Progenitor cell of endocrine pancreas (in vitro differentiated cells): ENCODE measurements around the gene RAB11FIP3. TPM values are rescaled to one million over a fixed set of nuclear protein-coding genes. Genes with fewer than 3 reads are reported as not detected.

Experiments used
- DNase-seq: peaks from one replicate; pipeline ENCODE4 v3.0.0; 2021; ENCODE audit warnings: low spot score; ENCODE audit not compliant: unreplicated experiment
- H3K27ac Mint-ChIP-seq: 2 replicates; pipeline ENCODE4 v1.8.0; 2021; ENCODE audit warnings: mild to moderate bottlenecking, moderate library complexity, mixed read lengths
- H3K27me3 Mint-ChIP-seq: 2 replicates; pipeline ENCODE4 v1.8.0; 2021; ENCODE audit warnings: mixed read lengths
- H3K36me3 Mint-ChIP-seq: 2 replicates; pipeline ENCODE4 v1.8.0; 2022; ENCODE audit warnings: mixed read lengths; ENCODE audit not compliant: insufficient read depth
- H3K4me1 Mint-ChIP-seq: 2 replicates; pipeline ENCODE4 v1.8.0; 2021; ENCODE audit warnings: low read depth, mixed read lengths
- H3K4me3 Mint-ChIP-seq: 2 replicates; pipeline ENCODE4 v1.8.0; 2021; ENCODE audit warnings: low read depth, mild to moderate bottlenecking, moderate library complexity, mixed read lengths
- H3K9me3 Mint-ChIP-seq: 2 replicates; pipeline ENCODE4 v1.8.0; 2021; ENCODE audit warnings: low read depth, mixed read lengths
- total RNA-seq: library from RNA; stranded (reverse); gene quantifications from 2 replicates; pipeline ENCODE4 v1.2.1, GENCODE V29; 2021
- TF ChIP-seq, protein P1 (sequence below): fragments of 200-600 bp; sonication (generic); IDR thresholded peaks from one replicate; pipeline ENCODE4 v1.5.0; 2021; ENCODE audit warnings: antibody characterized with exemption, mild to moderate bottlenecking; ENCODE audit not compliant: unreplicated experiment

The RAB11FIP3 gene
- total RNA-seq, 1 donor from 2014 or later: 97.9 TPM

DNA sequence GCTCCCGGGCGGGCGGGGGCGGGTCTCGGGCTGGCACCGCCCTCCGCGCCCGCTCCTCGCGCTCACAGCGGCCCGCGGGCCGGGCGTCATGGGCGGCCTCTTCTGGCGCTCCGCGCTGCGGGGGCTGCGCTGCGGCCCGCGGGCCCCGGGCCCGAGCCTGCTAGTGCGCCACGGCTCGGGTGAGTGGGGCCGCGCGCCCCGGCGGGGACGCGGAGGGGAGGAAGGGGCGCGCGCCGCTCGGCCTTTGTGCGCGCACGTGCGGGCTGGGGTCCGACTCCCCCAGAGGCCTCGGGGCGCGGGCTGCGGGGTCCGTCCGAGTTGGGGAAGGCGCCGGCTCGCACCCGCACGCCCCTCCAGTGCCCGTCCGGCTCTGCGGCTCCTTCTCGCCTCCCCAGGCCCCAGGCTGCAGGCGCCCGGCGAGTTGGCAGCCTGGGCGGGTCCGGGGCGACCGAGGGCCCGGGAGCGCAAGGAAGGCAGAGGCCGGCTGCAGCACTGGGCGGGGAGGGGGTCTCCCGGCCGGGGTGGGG lies 28.3 kb upstream of the RAB11FIP3 start, which contains the start of gene NME4:
Gene NME4 (plus strand): TSS at position 65 of the 527 bp plus-strand sequence. CDS start 24 bp downstream, at position 89.
- Mint-ChIP-seq H3K27ac (peak within 1 kb of the TSS; percentile 96), H3K4me3 (peak within 1 kb of the TSS; percentile 86), H3K9me3 (no peaks in the 10 kb centered on the region), H3K27me3 (no peaks in the 10 kb centered on the region), H3K4me1 (peaks cover 9% of the 10 kb centered on the region), H3K36me3 (no peaks in the 10 kb centered on the region)
- TF ChIP-seq, protein P1, sequence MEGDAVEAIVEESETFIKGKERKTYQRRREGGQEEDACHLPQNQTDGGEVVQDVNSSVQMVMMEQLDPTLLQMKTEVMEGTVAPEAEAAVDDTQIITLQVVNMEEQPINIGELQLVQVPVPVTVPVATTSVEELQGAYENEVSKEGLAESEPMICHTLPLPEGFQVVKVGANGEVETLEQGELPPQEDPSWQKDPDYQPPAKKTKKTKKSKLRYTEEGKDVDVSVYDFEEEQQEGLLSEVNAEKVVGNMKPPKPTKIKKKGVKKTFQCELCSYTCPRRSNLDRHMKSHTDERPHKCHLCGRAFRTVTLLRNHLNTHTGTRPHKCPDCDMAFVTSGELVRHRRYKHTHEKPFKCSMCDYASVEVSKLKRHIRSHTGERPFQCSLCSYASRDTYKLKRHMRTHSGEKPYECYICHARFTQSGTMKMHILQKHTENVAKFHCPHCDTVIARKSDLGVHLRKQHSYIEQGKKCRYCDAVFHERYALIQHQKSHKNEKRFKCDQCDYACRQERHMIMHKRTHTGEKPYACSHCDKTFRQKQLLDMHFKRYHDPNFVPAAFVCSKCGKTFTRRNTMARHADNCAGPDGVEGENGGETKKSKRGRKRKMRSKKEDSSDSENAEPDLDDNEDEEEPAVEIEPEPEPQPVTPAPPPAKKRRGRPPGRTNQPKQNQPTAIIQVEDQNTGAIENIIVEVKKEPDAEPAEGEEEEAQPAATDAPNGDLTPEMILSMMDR: no peak
- DNase-seq: peak; percentile 37

DNA sequence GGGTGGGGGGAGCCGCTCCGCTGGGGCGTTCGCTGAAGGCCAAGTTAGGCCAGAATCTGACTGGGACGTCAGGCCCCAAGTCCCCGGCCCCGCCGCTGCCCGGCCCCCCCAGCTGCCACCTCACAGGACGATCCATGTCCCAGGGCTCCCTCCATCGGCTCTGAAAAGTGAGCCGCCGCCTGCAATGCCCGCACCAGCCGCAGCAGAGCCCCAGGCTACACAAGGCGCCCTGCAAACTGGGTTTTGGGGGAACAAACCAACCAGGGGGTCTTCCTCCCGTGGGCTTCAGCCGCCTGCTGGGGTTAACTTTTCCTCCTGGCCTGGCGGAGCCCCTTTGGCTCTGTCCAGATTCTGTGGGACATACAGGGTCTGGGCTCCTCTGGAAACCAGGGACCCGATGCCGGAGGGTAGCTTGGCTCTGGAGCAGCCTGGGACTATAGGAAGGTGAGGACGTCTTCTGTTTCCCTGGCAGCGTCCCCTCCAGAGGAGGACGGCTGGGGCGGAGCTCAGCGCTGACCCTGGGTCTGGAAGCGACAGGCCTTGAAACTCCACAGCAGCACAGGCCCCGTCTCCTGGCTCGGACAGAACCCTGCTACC lies 27.6 kb upstream of the RAB11FIP3 start:
- no peaks in the 10 kb centered on the region for H3K36me3 Mint-ChIP-seq
- H3K27ac Mint-ChIP-seq: peak overlapping the region; percentile 86
- no peaks in the 10 kb centered on the region for H3K27me3 Mint-ChIP-seq
- H3K4me3 Mint-ChIP-seq: peak overlapping the region; percentile 61
- TF ChIP-seq, protein P1: peak; percentile 55
- DNase-seq: peak; percentile 75
- peaks cover 9% of the 10 kb centered on the region for H3K4me1 Mint-ChIP-seq
- H3K9me3 Mint-ChIP-seq: no peaks in the 10 kb centered on the region

GRCh38 chr16:398561-399339 lies 26.7 kb upstream of the RAB11FIP3 start:
- no peaks in the 10 kb centered on the region for H3K36me3 Mint-ChIP-seq
- H3K4me1 Mint-ChIP-seq: peaks cover 9% of the 10 kb centered on the region

DNA sequence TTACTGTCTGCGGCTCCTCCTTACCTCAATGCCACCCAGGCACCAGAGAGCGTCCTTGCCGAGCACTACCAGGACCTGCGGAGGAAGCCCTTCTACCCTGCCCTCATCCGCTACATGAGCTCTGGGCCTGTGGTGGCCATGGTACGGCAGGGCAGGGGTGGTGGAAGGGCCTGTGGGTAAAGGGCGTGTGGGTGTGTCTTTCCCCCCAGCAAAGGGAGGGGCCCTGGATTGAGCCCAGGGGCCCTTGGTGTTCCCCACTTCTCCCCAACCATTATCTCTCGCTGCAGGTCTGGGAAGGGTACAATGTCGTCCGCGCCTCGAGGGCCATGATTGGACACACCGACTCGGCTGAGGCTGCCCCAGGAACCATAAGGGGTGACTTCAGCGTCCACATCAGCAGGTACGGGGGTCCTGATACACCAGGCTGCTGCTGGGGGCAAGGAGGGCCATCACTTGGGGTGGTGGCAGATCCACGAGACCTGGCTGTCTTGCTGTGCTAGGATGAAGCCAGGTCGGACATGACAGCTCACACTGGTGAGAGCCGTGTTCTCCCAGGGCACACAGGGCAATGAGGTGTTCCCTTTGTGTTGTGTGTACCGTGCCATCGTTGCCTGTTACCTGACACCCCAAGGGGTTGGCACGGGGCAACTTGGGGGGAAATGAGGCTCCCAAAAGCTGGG lies 26.0 kb upstream of the RAB11FIP3 start:
- Mint-ChIP-seq H3K36me3 (no peaks in the 10 kb centered on the region), H3K27me3 (no peaks in the 10 kb centered on the region), H3K9me3 (no peaks in the 10 kb centered on the region), H3K4me3 (no peak overlapping the region), H3K27ac (no peak overlapping the region), H3K4me1 (peaks cover 9% of the 10 kb centered on the region)
- no peak for DNase-seq
- TF ChIP-seq, protein P1: no peak

More at GRCh38 chr16:398561-399339, 26.7 kb upstream of the RAB11FIP3 start:
- H3K27me3 Mint-ChIP-seq: no peaks in the 10 kb centered on the region
- TF ChIP-seq, protein P1: no peak
- no peaks in the 10 kb centered on the region for H3K9me3 Mint-ChIP-seq
- peak overlapping the region; percentile 61 for H3K4me3 Mint-ChIP-seq
- no peak for DNase-seq
- peak overlapping the region; percentile 86 for H3K27ac Mint-ChIP-seq

DNA sequence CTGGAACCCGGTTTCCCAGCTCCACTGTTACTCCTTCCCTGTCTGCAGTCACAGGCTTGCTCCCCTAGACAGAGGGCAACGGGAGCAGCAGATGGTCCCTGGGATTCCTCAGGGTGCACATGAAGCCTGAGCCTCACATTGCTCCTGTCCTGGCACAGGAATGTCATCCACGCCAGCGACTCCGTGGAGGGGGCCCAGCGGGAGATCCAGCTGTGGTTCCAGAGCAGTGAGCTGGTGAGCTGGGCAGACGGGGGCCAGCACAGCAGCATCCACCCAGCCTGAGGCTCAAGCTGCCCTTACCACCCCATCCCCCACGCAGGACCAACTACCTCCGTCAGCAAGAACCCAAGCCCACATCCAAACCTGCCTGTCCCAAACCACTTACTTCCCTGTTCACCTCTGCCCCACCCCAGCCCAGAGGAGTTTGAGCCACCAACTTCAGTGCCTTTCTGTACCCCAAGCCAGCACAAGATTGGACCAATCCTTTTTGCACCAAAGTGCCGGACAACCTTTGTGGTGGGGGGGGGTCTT lies 25.3 kb upstream of the RAB11FIP3 start:
- TF ChIP-seq, protein P1: no peak
- Mint-ChIP-seq H3K36me3 (no peaks in the 10 kb centered on the region), H3K27me3 (no peaks in the 10 kb centered on the region), H3K4me3 (peak overlapping the region; percentile 81), H3K4me1 (peaks cover 9% of the 10 kb centered on the region), H3K9me3 (no peaks in the 10 kb centered on the region), H3K27ac (peak overlapping the region; percentile 49)
- no peak for DNase-seq
